Stimulated activated CD8-positive, alpha-beta memory T cell treated with anti-CD3 and anti-CD28 coated beads, Interleukin-7, amount 100 ng/mL, for 4 hours (primary cell): ENCODE data around the gene FAM117B.
A peak's percentile ranks its signal among the peaks of the same experiment; 100 is the strongest.

Source experiments
- DNase-seq, 2 donors: peaks; one replicate each; pipeline ENCODE4 v3.0.0-alpha.2; 2020; ENCODE audit warnings: low read depth in 2 of 2

Gene FAM117B

GRCh38 chr2:202634556-202635427 is at the start of gene FAM117B:
FAM117B (plus strand) TSS chr2:202634969; CDS start chr2:202635188, 219 bp downstream.
- peak; percentile 96 to 99 for DNase-seq

- peak; percentile 46 to 51 for DNase-seq
Observed at GRCh38 chr2:202588647-202589581, 45.9 kb upstream of the FAM117B start.

- no peak for DNase-seq
Observed at GRCh38 chr2:202589582-202589949, 45.2 kb upstream of the FAM117B start.

GRCh38 chr2:202592566-202592965 is 42.2 kb upstream of the FAM117B start:
- DNase-seq = no peak

GRCh38 chr2:202599105-202599504 is 35.7 kb upstream of the FAM117B start:
- DNase-seq = no peak

GRCh38 chr2:202599911-202600310 is 34.9 kb upstream of the FAM117B start:
- DNase-seq = no peak

- no peak for DNase-seq
Observed at GRCh38 chr2:202604699-202605098, 30.1 kb upstream of the FAM117B start.

GRCh38 chr2:202605174-202605573 is 29.6 kb upstream of the FAM117B start:
- no peak for DNase-seq

- no peak for DNase-seq
Observed at GRCh38 chr2:202608142-202608852, 26.5 kb upstream of the FAM117B start.

- DNase-seq = no peak
Observed at GRCh38 chr2:202609381-202610145, 25.2 kb upstream of the FAM117B start.

- DNase-seq = no peak
Observed at GRCh38 chr2:202610380-202610779, 24.4 kb upstream of the FAM117B start.

GRCh38 chr2:202612145-202612544 is 22.6 kb upstream of the FAM117B start:
- no peak for DNase-seq

- DNase-seq = no peak
Observed at GRCh38 chr2:202613479-202613878, 21.3 kb upstream of the FAM117B start.

GRCh38 chr2:202624133-202624532 is 10.6 kb upstream of the FAM117B start:
- DNase-seq = no peak

- DNase-seq = no peak
Observed at GRCh38 chr2:202627042-202627441, 7.7 kb upstream of the FAM117B start.

- DNase-seq = no peak
Observed at GRCh38 chr2:202628646-202629198, 6.0 kb upstream of the FAM117B start.

- no peak for DNase-seq
Observed at GRCh38 chr2:202632682-202633290, 2.0 kb upstream of the FAM117B start.

- no peak for DNase-seq
Observed at GRCh38 chr2:202633470-202633869, 1.3 kb upstream of the FAM117B start.

- DNase-seq = peak; percentile 63 to 85
Observed at GRCh38 chr2:202635428-202636212, 851 bp downstream of the FAM117B start.

- no peak for DNase-seq
Observed at GRCh38 chr2:202636213-202636513, 1.4 kb downstream of the FAM117B start.
